Femur (tissue), 1 donor: ENCODE data around the gene SLC26A1.

Source experiments
- DNase-seq: peaks from one replicate; pipeline ENCODE4 v3.0.0-alpha.2; 2017

SLC26A1 gene

DNA sequence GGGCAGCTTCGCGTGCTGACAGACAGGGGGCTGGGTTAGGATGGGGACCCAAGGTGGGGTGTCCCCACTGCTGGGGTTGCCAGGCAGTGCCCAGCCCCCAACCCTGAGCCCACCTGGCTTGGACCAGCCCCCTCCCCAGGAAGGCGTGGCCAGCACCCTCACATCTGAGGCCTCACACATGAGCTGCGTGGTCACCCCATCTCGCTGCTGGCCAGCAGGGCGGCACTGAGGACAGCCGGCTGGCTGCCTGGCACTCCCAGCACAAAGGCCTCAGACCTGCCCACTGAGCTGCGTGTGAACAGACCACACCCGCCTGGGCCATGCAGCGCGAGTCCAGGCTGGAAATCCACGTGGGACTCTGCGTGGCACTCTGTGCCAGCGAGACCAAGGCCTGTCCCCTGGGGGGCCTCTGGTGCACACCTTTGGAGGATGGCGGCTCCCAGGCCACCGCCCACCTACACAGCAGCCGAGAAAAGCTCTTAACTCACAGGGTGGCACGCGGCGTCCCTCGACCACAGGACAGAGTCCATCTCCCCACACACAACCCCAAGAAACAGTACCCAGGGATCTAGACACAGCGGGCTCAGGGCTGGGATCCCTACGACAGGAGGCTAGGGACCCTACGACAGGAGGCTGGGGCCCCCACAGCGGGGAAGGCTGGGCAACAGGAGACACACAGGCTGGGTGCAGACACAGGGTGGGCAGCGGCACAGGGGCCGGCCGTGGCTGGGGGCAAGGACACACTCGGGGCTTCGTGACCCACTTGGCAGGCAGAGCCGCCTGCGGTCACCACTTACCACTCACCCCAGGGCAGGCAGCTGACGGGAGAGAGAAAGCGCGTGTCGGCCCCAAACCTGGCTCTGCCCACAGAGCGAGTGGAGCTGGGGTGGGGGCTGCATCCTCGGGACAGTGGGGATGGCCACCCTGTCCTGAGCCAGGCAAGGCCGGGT, 29.7 kb downstream of the SLC26A1 start:
- DNase-seq: no peak

DNA sequence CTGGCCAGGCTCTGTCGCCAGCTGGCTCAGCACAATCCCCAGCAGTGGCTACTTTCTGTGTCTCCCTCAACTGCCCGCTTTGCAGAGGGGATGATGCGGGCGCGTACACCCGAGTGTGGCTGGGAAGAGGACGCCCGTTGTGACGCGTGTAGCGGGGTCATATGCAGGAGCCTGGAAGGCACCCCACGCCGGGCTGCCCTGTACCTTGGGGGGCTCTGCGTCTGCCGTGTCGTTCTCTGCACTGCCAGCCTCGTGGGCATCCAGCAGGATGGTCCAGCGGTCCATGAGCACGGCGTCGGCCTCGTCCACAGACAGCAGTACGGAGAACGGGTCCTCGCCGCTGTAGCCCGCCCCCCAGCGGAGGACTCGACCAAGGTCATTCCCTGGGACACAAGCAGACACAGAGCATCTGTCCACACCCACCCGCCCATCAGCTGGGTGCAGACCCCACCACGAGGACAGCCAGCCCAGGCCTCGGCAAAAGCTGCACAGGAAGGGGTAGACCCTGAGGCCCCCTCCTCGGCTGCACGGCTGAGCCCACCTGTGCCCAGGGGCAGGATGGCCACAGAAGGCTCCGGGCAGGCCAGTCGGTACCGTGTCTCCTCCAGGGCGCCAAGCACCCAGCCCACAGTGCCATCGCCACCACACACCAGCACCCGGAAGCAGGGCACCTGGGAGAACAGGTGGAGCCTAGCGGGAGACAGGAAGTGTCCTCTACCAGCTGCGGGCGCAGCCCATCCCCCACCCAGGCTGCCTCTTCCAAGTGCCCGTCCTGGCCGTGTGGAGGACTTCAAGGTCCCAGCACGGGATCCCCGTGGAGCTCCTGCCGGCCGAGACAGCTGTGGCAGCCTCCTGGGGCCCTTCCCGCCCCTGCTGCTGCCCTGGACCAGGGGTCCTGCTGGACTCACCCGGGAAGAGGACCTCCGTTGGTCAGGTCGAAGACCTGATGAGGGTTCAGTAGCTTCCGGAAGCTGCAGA, 30.7 kb downstream of the SLC26A1 start:
- no peak for DNase-seq

DNA sequence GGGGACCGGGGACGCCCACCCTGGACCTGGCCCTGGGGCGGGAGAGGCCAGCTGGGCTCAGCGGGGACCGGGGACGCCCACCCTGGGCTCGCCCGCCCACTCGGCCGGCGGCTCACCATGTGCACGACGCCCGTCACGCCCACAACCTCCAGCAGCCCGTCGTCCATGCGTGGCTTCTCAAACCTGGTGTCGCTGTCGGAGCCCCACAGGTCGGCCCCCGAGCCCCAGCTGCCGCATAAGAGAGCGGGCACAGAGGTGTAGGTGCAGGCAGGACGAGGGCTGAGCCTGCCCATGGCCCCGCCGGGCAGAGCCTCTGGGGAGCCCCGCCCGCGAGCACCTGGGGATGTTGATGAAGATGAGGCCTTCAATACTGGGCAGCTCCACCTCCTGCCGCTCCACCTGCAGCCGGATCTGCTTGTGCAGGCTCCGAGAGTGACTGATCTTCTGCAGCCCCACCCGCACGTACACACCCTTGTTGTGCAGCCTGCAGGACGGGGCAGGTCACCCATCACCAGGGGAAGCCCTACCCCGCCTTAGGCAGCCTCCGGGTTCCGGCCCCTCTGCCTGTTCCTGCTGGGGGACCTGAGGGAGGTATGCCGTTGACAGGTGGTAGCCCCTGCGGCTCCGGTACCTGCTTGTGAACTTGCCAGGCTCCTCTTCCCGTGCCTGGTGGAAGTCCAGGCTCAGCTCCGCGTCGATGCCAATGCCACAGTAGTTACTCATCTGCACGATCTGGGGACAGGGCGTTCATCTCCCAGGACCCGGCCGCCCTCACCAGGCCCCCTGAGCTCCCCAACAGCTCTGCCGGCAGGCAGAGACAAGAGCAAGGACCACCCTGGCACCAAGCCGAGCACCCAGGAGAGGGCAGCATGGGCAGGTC, 31.6 kb downstream of the SLC26A1 start:
- no peak for DNase-seq

DNA sequence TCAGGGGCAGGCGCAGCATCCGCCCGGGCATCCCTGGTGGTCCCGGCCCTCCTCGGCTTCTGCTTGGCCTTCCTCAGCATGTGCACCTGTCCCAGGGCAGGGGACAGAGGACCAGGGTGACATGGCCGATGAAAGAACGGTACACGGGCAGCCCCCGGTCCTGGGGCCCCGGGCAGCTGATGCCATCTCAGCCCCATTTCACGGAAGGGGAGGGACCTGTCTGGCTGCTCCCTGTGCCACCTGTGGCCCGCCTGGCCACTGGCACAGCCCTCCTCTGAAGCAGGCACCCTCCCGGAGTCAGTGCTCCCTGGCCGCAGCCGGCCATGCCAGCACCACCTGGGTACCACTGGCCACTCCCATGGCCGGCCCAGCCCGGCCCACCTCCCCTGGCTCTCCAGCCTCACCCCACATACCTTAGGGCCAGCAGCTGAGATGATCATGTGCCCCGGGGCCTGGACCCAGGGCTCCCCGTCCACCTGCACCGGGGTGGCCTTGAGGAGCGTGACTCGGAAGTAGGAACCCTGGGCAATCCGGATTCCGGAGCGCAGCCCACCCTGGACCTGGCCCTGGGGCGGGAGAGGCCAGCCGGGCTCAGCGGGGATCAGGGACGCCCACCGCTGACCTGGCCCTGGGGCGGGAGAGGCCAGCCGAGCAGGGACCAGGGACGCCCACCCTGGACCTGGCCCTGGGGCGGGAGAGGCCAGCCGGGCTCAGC, 32.4 kb downstream of the SLC26A1 start:
- no peak for DNase-seq

DNA sequence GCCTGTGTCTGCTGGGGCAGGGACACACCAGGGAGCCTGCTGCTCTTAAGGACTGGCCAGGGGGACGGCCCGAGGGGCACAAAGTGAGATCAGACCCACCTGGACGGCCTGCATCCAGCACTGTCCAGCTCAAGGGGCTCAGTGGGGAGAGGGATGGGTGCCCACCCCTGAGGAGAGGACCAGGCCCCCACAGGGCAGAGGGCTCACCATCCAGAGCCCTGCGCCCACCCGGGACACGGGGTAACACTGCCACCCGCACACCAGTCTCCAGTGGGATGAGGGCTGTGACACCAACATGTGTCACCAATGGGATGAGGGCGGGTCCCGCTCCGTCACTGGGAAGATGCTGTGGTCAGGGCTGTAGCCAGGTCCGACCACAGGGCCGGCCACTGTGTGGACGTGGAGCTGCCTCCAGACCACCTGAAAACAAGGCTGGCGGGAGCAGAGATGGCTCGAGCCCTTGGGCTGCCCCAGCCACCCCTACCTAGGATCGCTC, 33.0 kb downstream of the SLC26A1 start:
- DNase-seq: no peak

DNA sequence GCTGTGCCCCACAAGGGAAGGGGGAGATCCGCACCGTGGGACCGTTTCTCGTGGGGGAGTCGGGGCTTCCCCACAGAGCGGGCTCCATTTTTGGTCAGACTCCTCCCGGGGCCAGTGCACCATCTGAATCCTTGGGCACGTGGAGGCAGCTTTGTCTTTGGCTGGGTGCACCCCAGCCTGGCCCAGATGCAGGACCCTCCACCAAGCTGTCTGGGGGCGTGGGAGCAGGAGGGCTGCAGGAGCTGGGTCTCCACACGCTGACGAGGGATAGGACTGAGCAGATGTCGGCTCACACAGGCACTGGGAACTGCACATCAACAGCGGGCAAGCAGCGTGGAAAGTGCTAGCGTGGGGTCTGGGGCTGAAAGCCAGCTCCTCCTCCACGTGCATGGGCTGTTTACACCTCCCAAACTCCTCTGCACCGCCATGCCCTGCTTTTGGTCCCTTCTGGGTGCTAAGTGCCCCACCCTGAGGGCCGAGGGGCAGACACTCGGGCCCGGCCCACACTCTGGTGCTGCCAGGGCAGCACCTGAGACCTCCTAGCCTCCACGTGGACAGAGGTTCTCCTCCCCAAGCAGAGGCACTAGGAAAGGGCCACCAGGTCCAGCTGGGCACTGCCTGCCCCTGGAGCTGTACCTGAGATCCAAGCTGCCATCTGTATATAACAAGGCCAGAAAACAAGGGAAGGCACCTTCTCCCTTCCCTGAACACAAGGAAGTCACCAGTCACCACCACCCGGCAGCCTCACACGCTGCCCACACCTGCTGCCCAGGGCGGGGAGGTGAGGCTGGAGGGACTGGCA, 33.7 kb downstream of the SLC26A1 start:
- no peak for DNase-seq

DNA sequence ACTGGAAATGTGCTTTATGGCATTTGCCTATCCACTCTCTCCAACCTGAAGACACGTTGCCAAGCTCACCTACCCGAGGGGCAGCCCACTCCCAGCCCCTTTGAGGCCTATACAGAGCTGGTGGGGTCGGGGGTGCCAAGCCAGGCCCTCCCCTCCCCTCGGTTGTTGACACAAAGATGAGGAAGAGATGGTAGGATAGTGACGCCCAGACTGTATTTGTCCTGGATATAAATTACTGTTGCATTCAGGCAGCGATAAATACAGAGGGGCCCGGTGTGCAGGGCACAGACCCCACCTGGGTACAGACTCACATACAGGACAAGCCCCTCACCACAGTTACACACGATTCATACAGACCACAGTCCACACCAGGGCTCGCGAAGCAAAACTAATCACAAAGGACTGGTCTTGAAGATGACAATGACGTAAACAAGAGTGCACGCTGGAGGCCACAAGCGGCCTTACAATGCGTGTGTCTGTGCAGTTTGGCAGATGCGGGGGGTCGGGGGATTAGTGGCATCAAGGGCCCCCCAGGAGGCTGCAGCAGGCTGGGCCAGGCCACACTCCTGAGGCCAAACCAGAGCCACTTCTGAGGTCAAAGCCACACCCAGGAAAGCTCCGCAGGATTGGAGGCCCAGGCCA, 34.4 kb downstream of the SLC26A1 start:
- DNase-seq: no peak

DNA sequence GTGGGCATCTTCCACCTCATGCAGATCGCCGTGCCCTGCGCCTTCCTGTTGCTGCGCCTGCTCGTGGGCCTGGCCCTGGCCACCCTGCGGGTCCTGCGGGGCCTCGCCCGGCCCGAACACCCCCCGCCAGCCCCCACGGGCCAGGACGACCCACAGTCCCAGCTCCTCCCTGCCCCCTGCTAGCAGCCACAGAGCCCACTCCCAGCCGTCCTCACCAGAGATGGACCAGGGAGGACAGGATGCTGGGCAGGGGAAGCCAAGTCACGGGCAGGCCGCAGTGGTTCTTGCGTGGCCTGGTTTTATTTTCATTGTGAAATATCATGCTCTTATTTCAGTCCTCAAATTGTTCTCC, 34.9 kb downstream of the SLC26A1 start:
- no peak for DNase-seq

DNA sequence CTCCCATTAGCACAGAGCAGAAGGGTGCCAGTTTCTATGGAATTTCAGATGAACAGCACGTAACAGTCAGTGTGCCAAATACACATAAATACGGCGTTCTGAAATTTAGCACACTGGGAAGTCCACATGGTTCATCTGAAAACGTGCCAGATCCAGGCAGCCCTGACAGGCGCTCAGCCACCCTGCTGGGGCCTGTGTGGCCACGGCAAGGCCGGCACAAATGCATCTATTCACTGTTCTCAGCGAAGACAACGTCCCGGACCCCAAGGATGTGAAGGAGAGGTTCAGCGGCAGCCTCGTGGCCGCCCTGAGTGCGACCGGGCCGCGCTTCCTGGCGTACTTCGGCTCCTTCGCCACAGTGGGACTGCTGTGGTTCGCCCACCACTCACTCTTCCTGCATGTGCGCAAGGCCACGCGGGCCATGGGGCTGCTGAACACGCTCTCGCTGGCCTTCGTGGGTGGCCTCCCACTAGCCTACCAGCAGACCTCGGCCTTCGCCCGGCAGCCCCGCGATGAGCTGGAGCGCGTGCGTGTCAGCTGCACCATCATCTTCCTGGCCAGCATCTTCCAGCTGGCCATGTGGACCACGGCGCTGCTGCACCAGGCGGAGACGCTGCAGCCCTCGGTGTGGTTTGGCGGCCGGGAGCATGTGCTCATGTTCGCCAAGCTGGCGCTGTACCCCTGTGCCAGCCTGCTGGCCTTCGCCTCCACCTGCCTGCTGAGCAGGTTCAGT, 35.5 kb downstream of the SLC26A1 start:
- DNase-seq: no peak

DNA sequence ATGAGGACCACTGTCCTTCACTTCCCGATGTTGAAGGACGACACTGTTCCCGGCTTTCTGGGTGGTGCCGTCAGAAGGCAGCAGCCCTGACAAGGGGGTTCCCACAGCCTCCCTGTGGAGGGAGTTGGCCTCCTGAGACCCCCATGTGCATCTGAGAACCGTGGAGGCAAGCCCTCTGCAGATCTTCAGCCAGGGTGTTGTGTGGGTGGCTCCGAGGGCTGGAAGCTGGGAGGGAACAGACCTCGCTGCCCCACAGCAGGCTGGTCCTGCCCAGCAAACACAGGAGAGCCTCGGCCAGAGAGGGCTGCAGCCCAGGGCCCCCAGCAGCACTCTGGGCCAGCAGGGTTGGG, 36.0 kb downstream of the SLC26A1 start:
- DNase-seq: no peak

DNA sequence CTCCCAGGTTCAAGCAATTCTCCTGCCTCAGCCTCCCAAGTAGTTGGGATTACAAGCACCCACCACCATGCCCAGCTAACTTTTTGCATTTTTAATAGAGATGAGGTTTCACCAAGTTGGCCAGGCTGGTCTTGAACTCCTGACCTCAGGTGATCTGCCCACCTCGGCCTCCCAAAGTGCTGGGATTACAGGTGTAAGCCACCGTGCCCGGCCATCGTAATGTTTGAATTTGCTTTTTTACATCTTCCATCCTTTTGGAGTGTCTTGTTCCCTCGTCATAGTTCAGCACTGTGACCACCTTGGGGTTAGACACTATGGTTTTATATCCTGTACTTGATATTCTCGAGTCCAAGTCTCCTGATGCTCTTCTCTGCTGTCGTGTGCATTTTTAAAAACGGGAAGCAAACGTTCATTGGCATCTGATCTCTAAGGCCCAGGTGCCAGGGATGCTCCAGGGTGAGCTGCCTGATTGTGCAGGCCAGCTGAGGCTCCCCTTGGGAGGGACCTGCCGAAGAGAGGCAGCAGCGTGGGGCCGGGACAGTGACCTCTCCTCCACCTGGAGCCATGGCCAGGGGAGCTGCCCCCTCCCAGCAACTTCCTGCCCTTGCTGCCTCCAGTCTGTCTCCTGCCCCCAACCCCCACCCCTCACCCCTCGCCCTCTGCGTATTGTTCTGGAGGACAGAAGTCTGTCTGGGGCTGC, 36.5 kb downstream of the SLC26A1 start:
- no peak for DNase-seq

DNA sequence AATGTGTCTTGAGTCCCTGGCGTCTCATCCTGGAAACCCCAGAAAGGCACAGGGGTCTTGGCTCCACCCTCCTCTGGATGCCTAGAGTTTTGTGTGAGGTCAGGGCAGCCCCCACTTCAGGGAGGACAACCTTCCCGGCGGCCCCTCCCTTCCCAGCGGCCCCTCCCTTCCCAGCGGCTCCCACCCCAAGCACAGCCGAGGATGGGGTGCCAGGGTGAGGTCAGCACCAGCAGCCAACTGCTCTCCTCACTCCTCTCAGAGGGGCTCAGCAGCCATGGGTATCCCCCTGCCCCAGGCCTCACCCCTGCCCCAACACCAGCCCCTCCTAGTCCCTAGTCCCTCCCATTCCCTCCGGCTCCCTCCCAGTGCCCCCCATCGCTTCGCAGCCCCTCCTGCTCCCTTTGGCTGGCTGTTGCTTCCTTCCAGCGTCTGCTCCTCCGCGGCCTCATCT, 37.2 kb downstream of the SLC26A1 start:
- DNase-seq: no peak

DNA sequence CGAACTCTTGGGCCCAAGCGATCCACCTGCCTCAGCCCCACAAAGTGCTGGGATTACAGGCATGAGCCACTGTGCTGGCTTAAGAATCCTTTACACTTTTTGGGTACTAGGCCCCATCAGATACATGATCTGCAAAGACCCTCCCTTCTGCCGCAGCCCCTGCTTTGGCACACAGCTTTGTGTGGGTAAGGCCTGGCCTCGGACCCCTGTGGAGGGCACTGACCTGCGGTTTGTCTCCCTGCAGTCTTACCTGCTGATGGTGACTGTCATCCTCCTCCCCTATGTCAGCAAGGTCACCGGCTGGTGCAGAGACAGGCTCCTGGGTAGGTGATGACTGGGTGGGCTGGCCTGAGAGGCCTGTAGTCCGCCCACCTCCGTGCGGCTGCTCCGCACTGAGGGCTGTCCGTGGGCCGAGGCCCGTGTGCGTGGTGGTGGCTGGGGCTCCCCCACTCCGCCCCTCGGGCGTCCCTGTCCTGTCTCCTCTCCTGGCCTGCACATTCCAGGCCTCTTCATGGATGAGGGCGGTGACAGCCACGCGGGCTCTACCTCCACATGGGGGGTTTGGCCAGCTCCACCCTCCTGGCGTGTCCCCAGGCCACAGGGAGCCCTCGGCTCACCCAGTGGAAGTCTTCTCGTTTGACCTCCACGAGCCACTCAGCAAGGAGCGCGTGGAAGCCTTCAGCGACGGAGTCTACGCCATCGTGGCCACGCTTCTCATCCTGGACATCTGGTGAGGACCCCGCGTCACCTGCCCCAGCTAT, 37.9 kb downstream of the SLC26A1 start:
- DNase-seq: no peak

DNA sequence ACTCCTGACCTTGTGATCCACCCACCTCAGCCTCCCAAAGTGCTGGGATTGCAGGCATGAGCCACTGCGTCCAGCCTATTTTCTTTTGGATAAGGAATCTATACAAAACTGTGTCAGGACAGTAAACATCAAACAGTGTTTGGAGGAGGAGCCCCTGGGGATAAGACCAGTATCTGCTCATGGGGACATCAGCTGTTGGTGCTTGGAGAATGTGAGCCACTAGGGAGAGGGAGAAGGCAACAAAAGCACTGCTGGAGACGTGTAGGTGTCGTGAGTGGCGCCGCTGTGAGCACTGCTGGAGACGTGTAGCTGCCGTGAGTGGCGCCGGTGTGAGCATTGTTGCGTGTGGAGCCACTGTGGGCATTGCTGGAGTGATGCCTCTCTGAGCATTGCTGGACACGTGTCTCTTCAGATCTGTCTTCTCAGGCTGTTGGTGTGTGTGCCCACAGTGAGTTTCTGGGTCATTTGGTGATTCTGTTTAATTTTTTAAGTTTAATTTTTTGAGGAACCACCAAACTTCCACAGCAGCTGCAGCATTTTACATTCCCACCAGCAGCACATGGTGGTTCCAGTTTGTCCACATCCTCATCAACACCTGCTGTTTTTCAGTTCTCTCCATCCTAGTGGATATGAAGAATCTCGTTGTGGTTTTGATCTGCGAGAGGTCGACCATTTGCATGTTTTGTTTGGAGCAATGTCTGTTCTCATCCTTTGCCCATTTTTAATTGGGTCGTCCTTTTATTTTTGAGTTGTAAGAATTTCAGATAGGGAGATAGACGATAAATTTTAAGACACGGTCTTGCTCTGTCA, 38.8 kb downstream of the SLC26A1 start:
- no peak for DNase-seq

DNA sequence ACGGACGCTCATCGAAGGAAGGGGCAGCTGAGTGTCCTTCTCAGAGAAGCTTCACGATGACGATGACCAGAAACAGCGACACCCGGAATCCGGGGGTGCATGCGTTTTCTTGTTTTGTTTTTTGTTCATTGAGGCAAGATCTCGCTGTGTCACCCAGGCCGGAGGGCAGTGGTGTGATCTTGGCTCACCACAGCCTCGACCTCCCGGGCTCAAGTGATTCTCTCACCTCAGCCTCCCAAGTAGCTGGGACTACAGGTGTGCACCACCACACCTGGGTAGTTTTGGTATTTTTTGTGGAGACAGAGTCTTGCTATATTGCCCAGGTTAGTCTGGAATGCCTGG, 39.7 kb downstream of the SLC26A1 start:
- DNase-seq: no peak

DNA sequence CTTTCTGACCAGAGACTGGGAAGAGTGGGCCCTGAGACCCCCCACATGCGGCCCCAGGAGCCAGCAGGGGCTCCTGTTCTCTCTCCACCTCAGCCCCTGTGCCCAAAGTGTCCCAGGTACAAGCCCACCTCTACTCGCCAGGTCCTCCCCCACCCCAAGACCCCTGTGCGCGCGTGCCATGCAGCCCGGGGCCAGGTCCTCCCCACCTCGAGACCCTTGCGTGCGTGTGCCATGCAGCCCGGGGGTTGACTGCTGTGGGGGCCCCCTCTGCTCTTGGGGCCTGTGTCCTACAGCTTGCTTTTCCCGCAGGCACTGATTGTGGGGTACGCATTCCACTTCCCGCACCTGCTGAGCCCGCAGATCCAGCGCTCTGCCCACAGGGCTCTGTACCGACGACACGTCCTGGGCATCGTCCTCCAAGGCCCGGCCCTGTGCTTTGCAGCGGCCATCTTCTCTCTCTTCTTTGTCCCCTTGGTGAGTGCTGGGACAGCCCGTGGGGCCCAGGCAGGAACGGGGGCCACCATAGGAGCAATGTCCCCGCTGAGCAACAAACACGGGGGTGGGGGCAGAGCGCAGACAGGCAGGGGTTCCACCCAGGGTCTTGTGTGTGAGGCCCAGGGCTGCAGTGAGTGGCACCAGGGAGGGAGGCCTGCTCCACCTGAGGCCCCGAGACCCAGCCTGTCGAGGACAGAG, 40.2 kb downstream of the SLC26A1 start:
- DNase-seq: no peak
